ENCODE data around the gene CCDC90B.

DNA sequence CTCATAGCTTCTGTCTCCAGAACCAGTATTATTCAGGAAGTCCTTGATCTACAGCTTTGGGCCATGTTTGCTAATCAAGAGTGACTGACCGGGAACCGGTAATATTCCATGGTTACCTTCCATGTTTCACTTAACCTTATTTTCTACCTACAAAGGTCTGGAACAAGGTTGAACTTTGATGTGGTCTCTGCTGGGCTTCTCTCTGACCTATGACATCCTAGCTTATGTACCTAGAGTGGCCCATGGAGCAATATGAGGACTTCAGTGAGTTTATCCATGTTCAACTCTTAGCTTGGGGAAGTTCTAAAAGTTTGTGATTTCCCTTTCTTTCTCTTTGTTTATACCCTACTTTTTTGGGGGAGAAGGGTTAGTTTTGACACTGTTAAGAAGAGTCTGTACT, 33.2 kb downstream of the CCDC90B start:
- TF ChIP-seq NR2C2 (CRISPR knock-in tag; IDR thresholded peaks at IDR 0.05; ENCODE audit: borderline replicate concordance) (peak; percentile 80), NR1H2 (CRISPR knock-in tag; IDR thresholded peaks at IDR 0.05; ENCODE audit: borderline replicate concordance, low read depth) (no peak), ZNF17 (CRISPR knock-in tag; IDR thresholded peaks at IDR 0.05) (no peak)

Data from HepG2 (cell line).